B cell (primary cell): Measurements from ENCODE around the gene OPN1MW. TPM values are rescaled to one million over a fixed set of nuclear protein-coding genes. Genes with fewer than 3 reads are reported as not detected.
"Not testable (repeated sequence)": the region's sequence is repeated elsewhere in the genome, so short reads cannot be mapped to it uniquely, and the experiment has no call there.

Experiments used
- ATAC-seq: fragments of 200-7000 bp; cut with Tn5 transposase; one replicate; pipeline ENCODE4 v1.10.0; 2021; ENCODE audit warnings: low read depth, mild to moderate bottlenecking, moderate number of reproducible peaks, moderate library complexity
- CTCF ChIA-PET: fragments of 350-600 bp; sonication (Branson Sonifier 250); formaldehyde crosslinking; loops from one replicate; lab custom pipeline; 2021; ENCODE audit warnings: antibody characterized with exemption, inconsistent platforms; lab: Charles Lee
- POLR2A ChIA-PET: fragments of 350-600 bp; sonication (Branson Sonifier 250); formaldehyde crosslinking; loops from one replicate; lab custom pipeline; 2021; ENCODE audit warnings: antibody characterized with exemption; lab: Charles Lee
- DNase-seq: peaks from one replicate; pipeline ENCODE4 v3.0.0; 2013
- H2AFZ ChIP-seq: 2 replicates; pipeline ENCODE4 v1.6.1; 2012; ENCODE audit warnings: mild to moderate bottlenecking, low read depth, low read length; ENCODE audit not compliant: insufficient read depth, poor library complexity, severe bottlenecking
- H3K27ac ChIP-seq, 2 donors: 1 replicate in 1 of 2; 2 replicates in 1 of 2; pipeline ENCODE4 v1.5.1; 2012 to 2013; ENCODE audit warnings: low read length in 2 of 2, mild to moderate bottlenecking in 2 of 2, moderate library complexity in 1 of 2
- H3K27me3 ChIP-seq, 4 experiments: fragments of 200-600 bp in 1 of 4; sonication (generic) in 1 of 4; replicated peaks in 1 of 4; 1 replicate in 2 of 4; 2 replicates in 2 of 4; pipeline versions ENCODE4 v1.6.1 to v1.7.0; 2013 to 2016; ENCODE audit warnings: low read length in 3 of 4, mild to moderate bottlenecking in 2 of 4, mixed read lengths in 1 of 4, moderate library complexity in 1 of 4; ENCODE audit not compliant: insufficient read depth in 4 of 4, control insufficient read depth in 3 of 4; ENCODE audit errors: control extremely low read depth in 1 of 4
- H3K36me3 ChIP-seq, 2 experiments: replicated peaks in 1 of 2; 1 replicate in 1 of 2; 2 replicates in 1 of 2; pipeline versions ENCODE4 v1.6.1 to v1.7.1; 2013; ENCODE audit warnings: low read length in 1 of 2; ENCODE audit not compliant: insufficient read depth in 2 of 2, control insufficient read depth in 1 of 2; ENCODE audit errors: control extremely low read depth in 1 of 2, extremely low read depth in 1 of 2
- H3K4me1 ChIP-seq, 2 donors: fragments of 200-600 bp in 1 of 2; sonication (generic) in 1 of 2; 1 replicate in 1 of 2; 2 replicates in 1 of 2; pipeline versions ENCODE4 v1.5.1 to v1.6.1; 2013 to 2017; ENCODE audit warnings: low read length in 2 of 2; ENCODE audit not compliant: control insufficient read depth in 2 of 2, insufficient read depth in 2 of 2
- H3K4me2 ChIP-seq: replicated peaks from 2 replicates; pipeline ENCODE3; 2012; ENCODE audit warnings: mild to moderate bottlenecking, low read depth, low read length; ENCODE audit not compliant: poor library complexity, severe bottlenecking
- H3K4me3 ChIP-seq, 5 experiments: fragments of 200-600 bp in 1 of 5; sonication (generic) in 1 of 5; 1 replicate in 3 of 5; 2 replicates in 2 of 5; pipeline versions ENCODE4 v1.5.1 to v1.7.0; 2011 to 2016; ENCODE audit warnings: low read length in 4 of 5, mild to moderate bottlenecking in 4 of 5, low read depth in 2 of 5, control low read depth in 1 of 5, moderate library complexity in 1 of 5; ENCODE audit not compliant: insufficient read depth in 1 of 5; ENCODE audit errors: control extremely low read depth in 1 of 5, extremely low read depth in 1 of 5
- H3K79me2 ChIP-seq: fragments of 200-600 bp; sonication (generic); one replicate; pipeline ENCODE4 v1.6.0; 2016; ENCODE audit warnings: low read length; ENCODE audit not compliant: control insufficient read depth, insufficient read depth
- H3K9ac ChIP-seq: fragments of 200-600 bp; sonication (generic); 2 replicates; pipeline ENCODE4 v1.6.1; 2017; ENCODE audit warnings: mild to moderate bottlenecking, low read length, moderate library complexity
- H3K9me3 ChIP-seq, 3 donors: one replicate each; pipeline versions ENCODE4 v1.6.1 to v1.7.1; 2013; ENCODE audit warnings: low read length in 2 of 3; ENCODE audit not compliant: control insufficient read depth in 2 of 3, insufficient read depth in 1 of 3; ENCODE audit errors: control extremely low read depth in 1 of 3
- H4K20me1 ChIP-seq: 2 replicates; pipeline ENCODE4 v1.6.0; 2012; ENCODE audit warnings: mild to moderate bottlenecking, low read length; ENCODE audit not compliant: insufficient read depth, control insufficient read depth, poor library complexity, severe bottlenecking
- H3K27ac Mint-ChIP-seq: one replicate; pipeline ENCODE4 v1.8.0; 2021; ENCODE audit warnings: mixed read lengths
- H3K27me3 Mint-ChIP-seq: one replicate; pipeline ENCODE4 v1.8.0; 2021; ENCODE audit warnings: mixed read lengths
- H3K4me1 Mint-ChIP-seq: one replicate; pipeline ENCODE4 v1.8.0; 2021; ENCODE audit warnings: mixed read lengths
- H3K4me3 Mint-ChIP-seq: one replicate; pipeline ENCODE4 v1.8.0; 2021; ENCODE audit warnings: mixed read lengths
- H3K9me3 Mint-ChIP-seq: one replicate; pipeline ENCODE4 v1.8.0; 2022; ENCODE audit warnings: mixed read lengths; ENCODE audit not compliant: insufficient read depth
- WGBS: methylation state at CpG from one replicate; pipeline ENCODE4 v1.1.5; 2013; ENCODE audit warnings: missing lambda C conversion rate; ENCODE audit not compliant: insufficient coverage; 5-methylcytosine and 5-hydroxymethylcytosine counted together
- intact Hi-C: fragments of 100-400 bp; cut with micrococcal nuclease; formaldehyde crosslinking; loops from one replicate; pipeline ENCODE4 v1.10.0; 2022
- polyA plus RNA-seq: library from polyadenylated mRNA; depleted of rRNA; stranded (reverse); fragments of >200 nt; gene quantifications from 2 replicates; pipeline ENCODE4 v1.2.3, GENCODE V29; 2012
- total RNA-seq, 2 donors: library from RNA; stranded (reverse); fragments of 120-200 nt in 1 of 2; gene quantifications; 1 replicate in 1 of 2; 2 replicates in 1 of 2; pipeline versions ENCODE4 v1.2.3 to v1.2.4, GENCODE V29; 2013 to 2022

Gene OPN1MW
- total and polyA plus RNA-seq, 2 donors (not counting 1 experiment from before 2014, with no cell fraction given) = not detected

DNA sequence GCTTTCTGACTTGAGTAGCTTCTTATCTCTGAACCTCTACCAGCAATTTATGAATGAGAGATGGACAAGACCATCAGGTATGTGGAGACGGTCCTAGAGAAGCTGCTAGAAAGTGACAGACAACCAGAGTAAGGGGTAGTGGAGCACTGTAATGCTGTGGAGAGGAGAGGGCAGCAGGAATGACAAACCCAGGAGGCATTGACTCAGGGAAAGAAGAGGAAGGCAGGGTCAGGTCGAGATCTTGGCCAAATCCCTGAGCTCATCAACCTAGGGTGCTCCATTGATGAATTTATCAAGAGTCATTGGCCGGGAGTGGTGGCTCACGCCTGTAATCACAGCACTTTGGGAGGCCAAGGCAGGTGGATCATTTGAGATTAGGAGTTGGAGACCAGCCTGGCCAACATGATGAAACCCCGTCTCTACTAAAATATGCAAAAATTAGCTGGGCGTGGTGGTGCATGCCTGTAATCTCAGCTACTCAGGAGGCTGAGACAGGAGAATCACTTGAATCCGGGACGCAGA lies 57.6 kb downstream of the OPN1MW start:
- H2AFZ ChIP-seq, CTCF ChIA-PET, H3K79me2 ChIP-seq, POLR2A ChIA-PET, intact Hi-C loops, H3K27me3 Mint-ChIP-seq, H3K4me3 ChIP-seq, H4K20me1 ChIP-seq, H3K36me3 ChIP-seq, H3K4me1 Mint-ChIP-seq, H3K9me3 Mint-ChIP-seq, H3K4me2 ChIP-seq, H3K27me3 ChIP-seq, H3K9ac ChIP-seq, ATAC-seq, H3K27ac Mint-ChIP-seq, DNase-seq, H3K27ac ChIP-seq, H3K4me3 Mint-ChIP-seq, H3K9me3 ChIP-seq, H3K4me1 ChIP-seq: not testable (repeated sequence)
- WGBS = 89% methylated on average over 4 of the region's 8 CpGs

Other genes with a start within 250 kb of the OPN1MW start
- gene NAA10, start 247.6 kb upstream of the OPN1MW start, total RNA-seq = 78.3 and 87.3 TPM in 2 replicates
- gene NAA10, start 247.6 kb upstream of the OPN1MW start, polyA plus RNA-seq = 90.5 and 102 TPM in 2 replicates
- gene RENBP, start 238.0 kb upstream of the OPN1MW start, total RNA-seq = 39.2 and 39.7 TPM in 2 replicates
- 28.0 and 30.6 TPM in 2 replicates for gene RENBP, start 238.0 kb upstream of the OPN1MW start, polyA plus RNA-seq
- 57.7 and 59.4 TPM in 2 replicates for gene HCFC1, start 210.8 kb upstream of the OPN1MW start, total RNA-seq
- 32.1 and 37.7 TPM in 2 replicates for gene HCFC1, start 210.8 kb upstream of the OPN1MW start, polyA plus RNA-seq
- 3.8 and 5.5 TPM in 2 replicates for gene TMEM187, start 209.8 kb upstream of the OPN1MW start, total RNA-seq
- 3.2 and 6.4 TPM in 2 replicates for gene TMEM187, start 209.8 kb upstream of the OPN1MW start, polyA plus RNA-seq
- 112 and 121 TPM in 2 replicates for gene IRAK1, start 162.7 kb upstream of the OPN1MW start, total RNA-seq
- gene IRAK1, start 162.7 kb upstream of the OPN1MW start, polyA plus RNA-seq = 96.9 and 118 TPM in 2 replicates
- gene MECP2, start 84.9 kb upstream of the OPN1MW start, total RNA-seq = 113 and 122 TPM in 2 replicates
- gene MECP2, start 84.9 kb upstream of the OPN1MW start, polyA plus RNA-seq = 20.0 and 26.5 TPM in 2 replicates
- gene OPN1LW, start 38.4 kb upstream of the OPN1MW start, total RNA-seq = not detected in 2 replicates
- gene OPN1LW, start 38.4 kb upstream of the OPN1MW start, polyA plus RNA-seq = not detected in 2 replicates
- gene OPN1MW2, start 37.2 kb downstream of the OPN1MW start, total RNA-seq = not detected in 2 replicates
- gene OPN1MW2, start 37.2 kb downstream of the OPN1MW start, polyA plus RNA-seq = not detected in 2 replicates
- gene OPN1MW3, start 75.0 kb downstream of the OPN1MW start, total RNA-seq = not detected in 2 replicates
- gene OPN1MW3, start 75.0 kb downstream of the OPN1MW start, polyA plus RNA-seq = not detected in 2 replicates
- not detected in 2 replicates for gene TEX28, start 112.5 kb downstream of the OPN1MW start, total RNA-seq
- not detected in 2 replicates for gene TEX28, start 112.5 kb downstream of the OPN1MW start, polyA plus RNA-seq
- 0.22 and 0.96 TPM in 2 replicates for gene TKTL1, start 113.2 kb downstream of the OPN1MW start, total RNA-seq
- gene TKTL1, start 113.2 kb downstream of the OPN1MW start, polyA plus RNA-seq = 0.18 and 0.37 TPM in 2 replicates
- 510 and 523 TPM in 2 replicates for gene FLNA, start 192.0 kb downstream of the OPN1MW start, total RNA-seq
- 281 and 342 TPM in 2 replicates for gene FLNA, start 192.0 kb downstream of the OPN1MW start, polyA plus RNA-seq
- 67.2 and 81.7 TPM in 2 replicates for gene EMD, start 196.7 kb downstream of the OPN1MW start, total RNA-seq
- gene EMD, start 196.7 kb downstream of the OPN1MW start, polyA plus RNA-seq = 132 and 156 TPM in 2 replicates
- 3,946 and 4,073 TPM in 2 replicates for gene RPL10, start 215.8 kb downstream of the OPN1MW start, total RNA-seq
- gene RPL10, start 215.8 kb downstream of the OPN1MW start, polyA plus RNA-seq = 9,737 and 16,482 TPM in 2 replicates
- gene DNASE1L1, start 226.7 kb downstream of the OPN1MW start, total RNA-seq = 24.6 TPM in 2 replicates
- gene DNASE1L1, start 226.7 kb downstream of the OPN1MW start, polyA plus RNA-seq = 30.4 and 49.2 TPM in 2 replicates
- gene TAFAZZIN, start 228.9 kb downstream of the OPN1MW start, total RNA-seq = 117 and 118 TPM in 2 replicates
- gene TAFAZZIN, start 228.9 kb downstream of the OPN1MW start, polyA plus RNA-seq = 224 and 241 TPM in 2 replicates
- gene ATP6AP1, start 246.1 kb downstream of the OPN1MW start, total RNA-seq = 55.6 and 57.7 TPM in 2 replicates
- 38.9 and 47.1 TPM in 2 replicates for gene ATP6AP1, start 246.1 kb downstream of the OPN1MW start, polyA plus RNA-seq